ENCODE data around the gene ADGRE1. TPM values are rescaled to one million over a fixed set of nuclear protein-coding genes. Genes with fewer than 3 reads are reported as not detected.

The ADGRE1 gene
- total RNA-seq, 1 donor from 2014 or later, result not detected

DNA sequence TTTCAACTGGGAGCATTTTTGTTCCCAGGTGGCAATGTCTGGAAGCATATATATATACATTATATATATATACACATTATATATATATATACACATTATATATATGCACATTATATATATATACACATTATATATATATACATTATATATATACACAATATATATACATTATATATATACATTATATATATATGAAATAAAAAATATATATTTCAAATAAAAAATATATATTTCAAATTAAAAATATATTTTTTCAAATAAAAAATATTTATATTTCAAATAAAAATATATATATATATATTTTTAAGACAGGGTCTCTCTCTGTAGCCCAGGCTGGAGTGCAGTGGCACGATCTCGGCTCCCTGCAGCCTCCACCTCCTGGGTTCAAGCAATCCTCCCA is 61.5 kb downstream of the ADGRE1 start:
- Mint-ChIP-seq H3K4me3 (no peak overlapping the region), H3K4me1 (no peaks in the 10 kb centered on the region), H3K9me3 (peaks cover 9% of the 10 kb centered on the region), H3K36me3 (no peaks in the 10 kb centered on the region), H3K27me3 (ENCODE audit: insufficient read depth, low read depth) (no peaks in the 10 kb centered on the region), H3K27ac (no peak overlapping the region)
- Histone ChIP-seq H2AFZ (replicated peaks) (no peak overlapping the region), H3K9me3 (ENCODE audit: low read depth) (peaks cover 3% of the 10 kb centered on the region), H4K20me1 (ENCODE audit: low read depth) (no peaks in the 10 kb centered on the region), H3K9ac (no peak overlapping the region), H3K27me3 (no peaks in the 10 kb centered on the region), H3K4me3 (no peak overlapping the region), H3K27ac (no peak overlapping the region), H3K4me2 (no peak overlapping the region), H3K36me3 (no peaks in the 10 kb centered on the region), H3K4me1 (no peaks in the 10 kb centered on the region), H3F3A (ENCODE audit: low read depth) (no peaks in the 10 kb centered on the region), H3K79me2 (ENCODE audit: low read depth) (no peaks in the 10 kb centered on the region)
- DNase-seq (ENCODE audit: low spot score), result no peak
- no peak for TF ChIP-seq EZH2 (IDR thresholded peaks at IDR 0.05)

DNA sequence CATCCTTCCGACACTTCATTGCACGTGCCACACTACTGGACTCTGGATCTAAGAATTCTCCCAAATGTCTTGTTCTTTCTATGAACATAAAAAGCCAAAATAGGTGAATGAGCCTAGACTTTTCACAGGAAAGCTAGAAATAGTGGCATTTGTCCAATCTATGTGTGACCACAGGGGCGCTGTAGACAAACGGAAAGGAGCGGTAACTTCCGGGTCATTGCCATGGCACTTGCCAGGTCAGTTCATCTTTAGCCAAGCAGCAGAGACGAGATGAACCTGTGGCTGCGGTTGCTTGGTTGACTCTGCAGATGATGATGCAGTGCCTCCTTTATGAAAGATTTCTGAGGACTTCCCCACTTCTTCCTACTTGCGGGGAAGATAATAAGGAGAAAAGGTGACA is 65.6 kb downstream of the ADGRE1 start:
- no peak for TF ChIP-seq EZH2phosphoT487 (IDR thresholded peaks at IDR 0.05)
- no peak overlapping the region for H3K9ac ChIP-seq
- Mint-ChIP-seq H3K27ac (no peak overlapping the region), H3K36me3 (no peaks in the 10 kb centered on the region), H3K4me3 (no peak overlapping the region), H3K9me3 (peaks cover 9% of the 10 kb centered on the region), H3K27me3 (ENCODE audit: insufficient read depth, low read depth) (no peaks in the 10 kb centered on the region), H3K4me1 (no peaks in the 10 kb centered on the region)
- no peaks in the 10 kb centered on the region for H3K79me2 ChIP-seq (ENCODE audit: low read depth)
- no peaks in the 10 kb centered on the region for H3K36me3 ChIP-seq
- no peaks in the 10 kb centered on the region for H3K27me3 ChIP-seq
- H3F3A ChIP-seq (ENCODE audit: low read depth), result no peaks in the 10 kb centered on the region
- DNase-seq (ENCODE audit: low spot score), result no peak
- no peaks in the 10 kb centered on the region for H3K4me1 ChIP-seq
- no peak overlapping the region for H3K27ac ChIP-seq
- no peak overlapping the region for H3K4me3 ChIP-seq
- peaks cover 7% of the 10 kb centered on the region for H3K9me3 ChIP-seq (ENCODE audit: low read depth)
- no peak overlapping the region for H3K4me2 ChIP-seq
- no peak overlapping the region for H2AFZ ChIP-seq (replicated peaks)
- no peaks in the 10 kb centered on the region for H4K20me1 ChIP-seq (ENCODE audit: low read depth)

DNA sequence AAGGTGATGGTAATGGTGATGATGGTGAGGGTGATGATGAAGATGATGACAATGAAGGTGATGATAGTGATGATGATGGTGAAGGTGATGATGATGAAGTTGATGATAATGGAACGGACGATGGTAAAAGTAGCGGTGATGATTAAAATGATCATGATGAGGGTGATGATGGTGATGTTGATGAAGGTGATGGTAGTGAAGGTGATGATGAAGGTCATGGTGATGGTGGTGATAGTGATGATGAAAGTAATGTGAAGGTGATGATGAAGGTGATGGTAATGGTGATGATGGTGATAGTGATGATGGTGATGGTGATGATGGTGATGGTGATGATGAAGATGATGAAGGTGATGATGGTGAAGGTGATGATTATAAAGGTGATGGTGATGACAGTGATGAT is 67.7 kb downstream of the ADGRE1 start:
- H3K4me1 Mint-ChIP-seq, result no peaks in the 10 kb centered on the region
- no peaks in the 10 kb centered on the region for H3F3A ChIP-seq (ENCODE audit: low read depth)
- H3K9me3 ChIP-seq (ENCODE audit: low read depth), result peaks cover 16% of the 10 kb centered on the region
- no peaks in the 10 kb centered on the region for H3K36me3 ChIP-seq
- peaks cover 2% of the 10 kb centered on the region for H3K27me3 Mint-ChIP-seq (ENCODE audit: insufficient read depth, low read depth)
- H3K9me3 Mint-ChIP-seq, result peaks cover 9% of the 10 kb centered on the region
- H3K4me3 Mint-ChIP-seq, result no peak overlapping the region
- H3K27ac Mint-ChIP-seq, result no peak overlapping the region
- H3K79me2 ChIP-seq (ENCODE audit: low read depth), result no peaks in the 10 kb centered on the region
- no peaks in the 10 kb centered on the region for H3K4me1 ChIP-seq
- no peaks in the 10 kb centered on the region for H3K27me3 ChIP-seq
- TF ChIP-seq, protein P1, sequence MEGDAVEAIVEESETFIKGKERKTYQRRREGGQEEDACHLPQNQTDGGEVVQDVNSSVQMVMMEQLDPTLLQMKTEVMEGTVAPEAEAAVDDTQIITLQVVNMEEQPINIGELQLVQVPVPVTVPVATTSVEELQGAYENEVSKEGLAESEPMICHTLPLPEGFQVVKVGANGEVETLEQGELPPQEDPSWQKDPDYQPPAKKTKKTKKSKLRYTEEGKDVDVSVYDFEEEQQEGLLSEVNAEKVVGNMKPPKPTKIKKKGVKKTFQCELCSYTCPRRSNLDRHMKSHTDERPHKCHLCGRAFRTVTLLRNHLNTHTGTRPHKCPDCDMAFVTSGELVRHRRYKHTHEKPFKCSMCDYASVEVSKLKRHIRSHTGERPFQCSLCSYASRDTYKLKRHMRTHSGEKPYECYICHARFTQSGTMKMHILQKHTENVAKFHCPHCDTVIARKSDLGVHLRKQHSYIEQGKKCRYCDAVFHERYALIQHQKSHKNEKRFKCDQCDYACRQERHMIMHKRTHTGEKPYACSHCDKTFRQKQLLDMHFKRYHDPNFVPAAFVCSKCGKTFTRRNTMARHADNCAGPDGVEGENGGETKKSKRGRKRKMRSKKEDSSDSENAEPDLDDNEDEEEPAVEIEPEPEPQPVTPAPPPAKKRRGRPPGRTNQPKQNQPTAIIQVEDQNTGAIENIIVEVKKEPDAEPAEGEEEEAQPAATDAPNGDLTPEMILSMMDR (IDR thresholded peaks at IDR 0.05), result no peak
- TF ChIP-seq EZH2 (IDR thresholded peaks at IDR 0.05), result no peak
- TF ChIP-seq EZH2phosphoT487 (IDR thresholded peaks at IDR 0.05), result no peak
- H3K4me2 ChIP-seq, result no peak overlapping the region
- H3K36me3 Mint-ChIP-seq, result no peaks in the 10 kb centered on the region
- H3K27ac ChIP-seq, result no peak overlapping the region
- H2AFZ ChIP-seq (replicated peaks), result no peak overlapping the region
- H3K9ac ChIP-seq, result no peak overlapping the region
- no peak for DNase-seq (ENCODE audit: low spot score)
- H3K4me3 ChIP-seq, result no peak overlapping the region
- H4K20me1 ChIP-seq (ENCODE audit: low read depth), result no peaks in the 10 kb centered on the region

DNA sequence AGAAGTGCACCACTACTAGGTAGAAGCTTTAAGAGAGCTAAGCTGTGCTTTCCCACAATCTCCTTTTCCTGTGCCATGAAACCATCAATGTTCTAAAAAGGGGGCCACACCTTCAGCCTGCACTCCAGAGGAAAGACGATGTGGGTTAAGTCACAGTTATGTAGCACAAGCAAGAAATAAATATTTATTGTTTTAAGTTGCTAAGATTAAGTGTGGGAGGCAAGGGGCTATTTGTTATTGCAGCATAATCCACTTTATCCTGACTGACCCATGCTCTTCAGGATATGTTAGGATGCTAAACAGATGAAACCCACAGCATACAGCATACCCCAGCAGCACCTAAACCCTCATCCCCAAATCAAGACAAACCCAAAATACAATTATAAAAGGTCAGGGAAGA is 69.2 kb downstream of the ADGRE1 start:
- H3K27ac ChIP-seq, result no peak overlapping the region
- no peaks in the 10 kb centered on the region for H4K20me1 ChIP-seq (ENCODE audit: low read depth)
- no peaks in the 10 kb centered on the region for H3K36me3 Mint-ChIP-seq
- H3K27me3 Mint-ChIP-seq (ENCODE audit: insufficient read depth, low read depth), result peaks cover 2% of the 10 kb centered on the region
- no peaks in the 10 kb centered on the region for H3K79me2 ChIP-seq (ENCODE audit: low read depth)
- no peaks in the 10 kb centered on the region for H3F3A ChIP-seq (ENCODE audit: low read depth)
- TF ChIP-seq EZH2phosphoT487 (IDR thresholded peaks at IDR 0.05), result no peak
- TF ChIP-seq EZH2 (IDR thresholded peaks at IDR 0.05), result no peak
- TF ChIP-seq, protein P1 (IDR thresholded peaks at IDR 0.05), result no peak
- H3K27me3 ChIP-seq, result no peaks in the 10 kb centered on the region
- no peaks in the 10 kb centered on the region for H3K4me1 Mint-ChIP-seq
- H3K27ac Mint-ChIP-seq, result no peak overlapping the region
- H3K9me3 Mint-ChIP-seq, result peaks cover 6% of the 10 kb centered on the region
- no peaks in the 10 kb centered on the region for H3K36me3 ChIP-seq
- no peak for DNase-seq (ENCODE audit: low spot score)
- no peak overlapping the region for H3K4me2 ChIP-seq
- H3K4me3 Mint-ChIP-seq, result no peak overlapping the region
- no peaks in the 10 kb centered on the region for H3K4me1 ChIP-seq
- no peak overlapping the region for H2AFZ ChIP-seq (replicated peaks)
- peaks cover 17% of the 10 kb centered on the region for H3K9me3 ChIP-seq (ENCODE audit: low read depth)
- no peak overlapping the region for H3K9ac ChIP-seq
- H3K4me3 ChIP-seq, result no peak overlapping the region

Measured in neural progenitor cell (in vitro differentiated cells).